Measurements from ENCODE around the gene STARD6. TPM values are rescaled to one million over a fixed set of nuclear protein-coding genes. Genes with fewer than 3 reads are reported as not detected.

The STARD6 gene
- total RNA-seq, result not detected in 2 replicates

GRCh38 chr18:54357660-54358494 lies at the start of gene STARD6, which contains the start of gene C18orf54:
STARD6 (minus strand) TSS chr18:54357858; CDS start chr18:54354573, 3,285 bp downstream.
C18orf54 (plus strand) TSS chr18:54357906; CDS start chr18:54360573, 2,667 bp downstream.

Other genes starting within 250 kb of the STARD6 start
- 18.0 and 93.0 TPM in 2 replicates for gene MBD2, start 133.2 kb downstream of the STARD6 start, total RNA-seq
- 9.4 and 24.5 TPM in 2 replicates for gene POLI, start 88.3 kb downstream of the STARD6 start, total RNA-seq
- gene C18orf54, start within 50 bp of the STARD6 start, total RNA-seq, result 7.3 and 18.3 TPM in 2 replicates
- gene DYNAP, start 233.4 kb upstream of the STARD6 start, total RNA-seq, result not detected in 2 replicates